ENCODE results near the gene TBL1X.

The TBL1X gene

GRCh38 chrX:9606971-9607370 lies 142.1 kb downstream of the TBL1X start:
- Histone ChIP-seq H3K9me3 (no peaks in the 10 kb centered on the region), H3K4me1 (ENCODE audit: control insufficient read depth in 1 of 2, insufficient read depth in 1 of 2, low read depth in 1 of 2, low read length in 1 of 2) (no peaks in the 10 kb centered on the region), H3K4me3 (ENCODE audit: low read depth in 1 of 2, low read length in 1 of 2) (no peak overlapping the region), H3K27me3 (no peaks in the 10 kb centered on the region), H3K36me3 (no peaks in the 10 kb centered on the region), H3K27ac (no peak overlapping the region)
- TF ChIP-seq, protein P1, sequence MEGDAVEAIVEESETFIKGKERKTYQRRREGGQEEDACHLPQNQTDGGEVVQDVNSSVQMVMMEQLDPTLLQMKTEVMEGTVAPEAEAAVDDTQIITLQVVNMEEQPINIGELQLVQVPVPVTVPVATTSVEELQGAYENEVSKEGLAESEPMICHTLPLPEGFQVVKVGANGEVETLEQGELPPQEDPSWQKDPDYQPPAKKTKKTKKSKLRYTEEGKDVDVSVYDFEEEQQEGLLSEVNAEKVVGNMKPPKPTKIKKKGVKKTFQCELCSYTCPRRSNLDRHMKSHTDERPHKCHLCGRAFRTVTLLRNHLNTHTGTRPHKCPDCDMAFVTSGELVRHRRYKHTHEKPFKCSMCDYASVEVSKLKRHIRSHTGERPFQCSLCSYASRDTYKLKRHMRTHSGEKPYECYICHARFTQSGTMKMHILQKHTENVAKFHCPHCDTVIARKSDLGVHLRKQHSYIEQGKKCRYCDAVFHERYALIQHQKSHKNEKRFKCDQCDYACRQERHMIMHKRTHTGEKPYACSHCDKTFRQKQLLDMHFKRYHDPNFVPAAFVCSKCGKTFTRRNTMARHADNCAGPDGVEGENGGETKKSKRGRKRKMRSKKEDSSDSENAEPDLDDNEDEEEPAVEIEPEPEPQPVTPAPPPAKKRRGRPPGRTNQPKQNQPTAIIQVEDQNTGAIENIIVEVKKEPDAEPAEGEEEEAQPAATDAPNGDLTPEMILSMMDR (IDR thresholded peaks at IDR 0.05), result no peak

DNA sequence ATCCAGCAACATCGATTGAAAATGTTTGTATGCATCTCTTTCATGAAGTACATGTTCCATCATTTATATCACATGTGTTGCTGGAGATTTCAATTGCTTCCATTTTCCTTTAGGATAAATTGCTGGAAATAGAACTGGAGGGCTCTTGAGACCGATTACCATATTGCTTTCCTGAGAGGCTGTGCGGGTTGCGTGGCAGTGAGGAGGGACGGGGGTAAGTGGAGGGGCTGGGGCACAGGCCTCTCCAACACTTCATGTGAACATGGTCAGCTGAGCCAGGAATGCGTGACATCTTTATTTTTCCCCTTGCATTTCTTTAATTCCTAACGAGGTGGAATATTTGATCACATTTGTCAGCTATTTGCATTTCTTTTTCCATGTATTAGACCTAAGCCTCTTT lies 144.6 kb downstream of the TBL1X start:
- Histone ChIP-seq H3K9me3 (no peaks in the 10 kb centered on the region), H3K36me3 (no peaks in the 10 kb centered on the region), H3K4me1 (ENCODE audit: control insufficient read depth in 1 of 2, insufficient read depth in 1 of 2, low read depth in 1 of 2, low read length in 1 of 2) (no peaks in the 10 kb centered on the region), H3K4me3 (ENCODE audit: low read depth in 1 of 2, low read length in 1 of 2) (no peak overlapping the region), H3K27me3 (no peaks in the 10 kb centered on the region), H3K27ac (no peak overlapping the region)
- TF ChIP-seq, protein P1 (IDR thresholded peaks at IDR 0.05), result no peak

- no peaks in the 10 kb centered on the region for H3K27me3 ChIP-seq
- H3K9me3 ChIP-seq, result no peaks in the 10 kb centered on the region
- TF ChIP-seq, protein P1 (IDR thresholded peaks at IDR 0.05), result no peak
- H3K4me3 ChIP-seq (ENCODE audit: low read depth in 1 of 2, low read length in 1 of 2), result no peak overlapping the region
- H3K36me3 ChIP-seq, result no peaks in the 10 kb centered on the region
- no peaks in the 10 kb centered on the region for H3K4me1 ChIP-seq (ENCODE audit: control insufficient read depth in 1 of 2, insufficient read depth in 1 of 2, low read depth in 1 of 2, low read length in 1 of 2)
- H3K27ac ChIP-seq, result no peak overlapping the region
Measured at GRCh38 chrX:9609987-9610386, 145.1 kb downstream of the TBL1X start.

GRCh38 chrX:9610771-9611392 lies 146.0 kb downstream of the TBL1X start:
- Histone ChIP-seq H3K27me3 (no peaks in the 10 kb centered on the region), H3K4me3 (ENCODE audit: low read depth in 1 of 2, low read length in 1 of 2) (no peak overlapping the region), H3K36me3 (no peaks in the 10 kb centered on the region), H3K9me3 (no peaks in the 10 kb centered on the region), H3K4me1 (ENCODE audit: control insufficient read depth in 1 of 2, insufficient read depth in 1 of 2, low read depth in 1 of 2, low read length in 1 of 2) (no peaks in the 10 kb centered on the region), H3K27ac (no peak overlapping the region)
- TF ChIP-seq, protein P1 (IDR thresholded peaks at IDR 0.05), result no peak

DNA sequence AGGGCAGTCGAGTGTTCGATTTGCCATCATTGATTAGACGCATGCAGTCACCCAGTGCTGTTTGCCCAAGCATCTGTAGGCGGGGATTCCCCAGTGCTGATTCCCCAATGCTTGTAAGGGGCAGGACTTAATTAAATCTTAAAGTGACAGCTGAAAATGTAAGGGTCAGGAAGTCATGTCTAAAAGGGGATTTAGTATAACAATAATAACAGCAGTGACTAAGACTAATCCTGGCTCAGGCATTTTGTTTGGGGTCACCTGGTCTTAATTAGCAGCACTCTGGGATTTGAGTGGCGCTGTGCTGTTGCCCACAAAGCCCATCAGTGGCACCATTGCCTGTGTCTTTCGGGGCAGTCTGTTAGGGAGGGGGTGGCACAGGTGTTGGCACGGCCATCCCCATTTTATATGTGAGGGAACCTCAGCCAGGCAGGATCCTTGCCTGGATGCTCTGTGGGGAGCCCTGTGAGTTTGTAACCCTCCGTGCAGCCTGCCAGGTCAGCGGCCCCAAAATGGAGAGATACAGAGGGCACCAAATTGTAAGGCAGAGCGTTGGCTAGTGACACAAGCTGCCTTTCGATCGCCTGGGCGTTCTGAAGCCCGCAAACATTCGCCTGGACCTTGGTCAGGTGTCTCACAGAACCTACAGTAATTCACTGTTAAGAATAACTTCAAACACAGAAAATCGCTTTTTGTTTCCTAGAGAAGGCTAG lies 146.7 kb downstream of the TBL1X start:
- Histone ChIP-seq H3K27me3 (no peaks in the 10 kb centered on the region), H3K36me3 (no peaks in the 10 kb centered on the region), H3K27ac (no peak overlapping the region), H3K4me1 (ENCODE audit: control insufficient read depth in 1 of 2, insufficient read depth in 1 of 2, low read depth in 1 of 2, low read length in 1 of 2) (no peaks in the 10 kb centered on the region), H3K9me3 (no peaks in the 10 kb centered on the region), H3K4me3 (ENCODE audit: low read depth in 1 of 2, low read length in 1 of 2) (no peak overlapping the region)
- TF ChIP-seq, protein P1 (IDR thresholded peaks at IDR 0.05), result no peak

Measured in neutrophil (primary cell).